ENCODE data around the gene NPIPB8.
"Not testable (repeated sequence)": the region's sequence is repeated elsewhere in the genome, so short reads cannot be mapped to it uniquely, and the experiment has no call there.

Gene NPIPB8

GRCh38 chr16:28637765-28638164, at the start of gene NPIPB8:
Gene NPIPB8, plus strand, starts transcription at chr16:28638065. Its CDS starts 296 bp downstream, at chr16:28638361.
- not testable (repeated sequence) for H3K27me3 ChIP-seq (ENCODE audit: insufficient read depth, insufficient read length); H3K4me3 ChIP-seq (ENCODE audit: insufficient read length, low read depth); H3K36me3 ChIP-seq (ENCODE audit: insufficient read depth, insufficient read length, low read length); H3K9me3 ChIP-seq (ENCODE audit: insufficient read depth, low read length); H3K4me1 ChIP-seq (ENCODE audit: insufficient read depth, insufficient read length); H3K9ac ChIP-seq (ENCODE audit: insufficient read length, low read depth); DNase-seq (ENCODE audit: low read depth, low spot score)

- Histone ChIP-seq H3K36me3 (ENCODE audit: insufficient read depth, insufficient read length, low read length) (peaks cover 78% of the 10 kb centered on the region), H3K9ac (ENCODE audit: insufficient read length, low read depth) (no peak overlapping the region), H3K9me3 (ENCODE audit: insufficient read depth, low read length) (no peaks in the 10 kb centered on the region), H3K4me1 (ENCODE audit: insufficient read depth, insufficient read length) (peaks cover 10% of the 10 kb centered on the region), H3K27me3 (ENCODE audit: insufficient read depth, insufficient read length) (no peaks in the 10 kb centered on the region), H3K4me3 (ENCODE audit: insufficient read length, low read depth) (no peak overlapping the region)
- no peak for DNase-seq (ENCODE audit: low read depth, low spot score)
- TF ChIP-seq SUZ12 (IDR thresholded peaks at IDR 0.05; ENCODE audit: extremely low read depth, insufficient read depth, insufficient read length) (no peak), ZNF274 (IDR thresholded peaks at IDR 0.05; ENCODE audit: low read depth, low read length) (no peak), YY1 (IDR thresholded peaks at IDR 0.05; ENCODE audit: insufficient read depth, insufficient read length) (no peak)
Observed at GRCh38 chr16:28589069-28589468, 48.8 kb upstream of the NPIPB8 start.

DNA sequence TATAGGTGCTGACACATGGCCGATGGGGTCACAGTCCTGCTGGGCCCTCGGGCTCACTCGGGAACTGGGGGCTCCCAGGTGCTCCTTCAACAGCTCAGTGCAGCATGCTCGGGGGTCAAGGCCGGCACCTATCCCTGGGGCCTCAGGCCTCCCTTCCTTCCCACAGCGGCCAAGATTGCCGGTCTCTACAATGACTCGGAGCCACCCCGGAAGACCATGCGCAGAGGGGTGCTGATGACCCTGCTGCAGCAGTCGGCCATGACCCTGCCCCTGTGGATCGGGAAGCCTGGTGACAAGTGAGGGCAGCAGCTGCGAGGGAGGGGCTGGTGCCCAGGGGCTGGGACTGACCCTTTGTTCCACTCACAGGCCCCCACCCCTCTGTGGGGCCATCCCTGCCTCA, 47.9 kb upstream of the NPIPB8 start:
- Histone ChIP-seq H3K4me1 (ENCODE audit: insufficient read depth, insufficient read length) (peaks cover 9% of the 10 kb centered on the region), H3K36me3 (ENCODE audit: insufficient read depth, insufficient read length, low read length) (peaks cover 75% of the 10 kb centered on the region), H3K4me3 (ENCODE audit: insufficient read length, low read depth) (no peak overlapping the region), H3K27me3 (ENCODE audit: insufficient read depth, insufficient read length) (no peaks in the 10 kb centered on the region), H3K9me3 (ENCODE audit: insufficient read depth, low read length) (no peaks in the 10 kb centered on the region), H3K9ac (ENCODE audit: insufficient read length, low read depth) (no peak overlapping the region)
- DNase-seq (ENCODE audit: low read depth, low spot score) = no peak
- TF ChIP-seq YY1 (IDR thresholded peaks at IDR 0.05; ENCODE audit: insufficient read depth, insufficient read length) = no peak
- TF ChIP-seq ZNF274 (IDR thresholded peaks at IDR 0.05; ENCODE audit: low read depth, low read length) = no peak

- TF ChIP-seq ZNF274 (IDR thresholded peaks at IDR 0.05; ENCODE audit: low read depth, low read length) = no peak
- no peak for TF ChIP-seq SUZ12 (IDR thresholded peaks at IDR 0.05; ENCODE audit: extremely low read depth, insufficient read depth, insufficient read length)
- TF ChIP-seq YY1 (IDR thresholded peaks at IDR 0.05; ENCODE audit: insufficient read depth, insufficient read length) = no peak
- H3K4me1 ChIP-seq (ENCODE audit: insufficient read depth, insufficient read length) = peaks cover 7% of the 10 kb centered on the region
Observed at GRCh38 chr16:28590384-28591340, 47.2 kb upstream of the NPIPB8 start.

DNA sequence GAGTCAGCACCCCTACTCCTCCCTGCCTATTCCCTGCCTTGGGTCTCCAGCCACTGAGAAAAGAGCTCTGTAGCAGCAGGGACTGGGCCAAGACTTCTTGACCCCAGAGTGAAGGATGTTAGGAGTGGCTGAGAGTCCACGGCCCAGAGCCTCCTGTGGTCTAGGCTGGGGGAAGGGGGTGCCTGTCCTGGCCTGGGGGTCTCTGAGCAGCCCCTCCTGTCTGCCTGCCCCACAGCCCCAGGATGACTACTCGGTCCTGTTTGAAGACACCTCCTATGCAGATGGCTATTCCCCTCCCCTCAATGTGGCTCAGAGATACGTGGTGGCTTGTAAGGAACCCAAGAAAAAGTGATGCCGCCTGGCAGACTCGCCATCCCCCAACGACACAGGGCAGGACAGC, 46.5 kb upstream of the NPIPB8 start:
- Histone ChIP-seq H3K4me1 (ENCODE audit: insufficient read depth, insufficient read length) (peaks cover 7% of the 10 kb centered on the region), H3K4me3 (ENCODE audit: insufficient read length, low read depth) (no peak overlapping the region), H3K9ac (ENCODE audit: insufficient read length, low read depth) (no peak overlapping the region), H3K27me3 (ENCODE audit: insufficient read depth, insufficient read length) (no peaks in the 10 kb centered on the region), H3K36me3 (ENCODE audit: insufficient read depth, insufficient read length, low read length) (peaks cover 63% of the 10 kb centered on the region), H3K9me3 (ENCODE audit: insufficient read depth, low read length) (no peaks in the 10 kb centered on the region)
- TF ChIP-seq ZNF274 (IDR thresholded peaks at IDR 0.05; ENCODE audit: low read depth, low read length) (no peak), YY1 (IDR thresholded peaks at IDR 0.05; ENCODE audit: insufficient read depth, insufficient read length) (no peak), SUZ12 (IDR thresholded peaks at IDR 0.05; ENCODE audit: extremely low read depth, insufficient read depth, insufficient read length) (no peak)
- no peak for DNase-seq (ENCODE audit: low read depth, low spot score)

More at GRCh38 chr16:28590384-28591340, 47.2 kb upstream of the NPIPB8 start:
- peaks cover 68% of the 10 kb centered on the region for H3K36me3 ChIP-seq (ENCODE audit: insufficient read depth, insufficient read length, low read length)
- H3K27me3 ChIP-seq (ENCODE audit: insufficient read depth, insufficient read length) = no peaks in the 10 kb centered on the region
- no peak overlapping the region for H3K9ac ChIP-seq (ENCODE audit: insufficient read length, low read depth)
- no peak overlapping the region for H3K4me3 ChIP-seq (ENCODE audit: insufficient read length, low read depth)
- H3K9me3 ChIP-seq (ENCODE audit: insufficient read depth, low read length) = no peaks in the 10 kb centered on the region
- no peak for DNase-seq (ENCODE audit: low read depth, low spot score)

DNA sequence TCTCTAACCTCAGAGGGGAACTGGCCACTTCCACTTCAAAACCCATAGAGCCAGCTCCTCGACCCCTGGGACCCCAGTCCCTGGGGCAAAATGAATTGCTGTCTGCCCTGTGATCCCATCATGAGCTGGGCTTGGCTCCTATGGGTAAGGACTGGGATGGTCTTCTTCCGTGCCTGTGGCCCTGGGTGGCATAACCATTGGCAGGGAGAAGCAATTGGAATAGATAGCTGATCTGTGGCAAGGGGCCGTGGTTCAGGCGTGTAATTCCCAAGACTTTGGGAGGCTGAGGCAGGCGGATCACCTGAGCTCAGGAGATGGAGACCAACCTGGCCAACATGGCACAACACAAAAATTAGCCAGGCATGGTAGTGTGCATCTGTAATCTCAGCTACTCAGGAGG, 45.4 kb upstream of the NPIPB8 start:
- no peaks in the 10 kb centered on the region for H3K9me3 ChIP-seq (ENCODE audit: insufficient read depth, low read length)

DNA sequence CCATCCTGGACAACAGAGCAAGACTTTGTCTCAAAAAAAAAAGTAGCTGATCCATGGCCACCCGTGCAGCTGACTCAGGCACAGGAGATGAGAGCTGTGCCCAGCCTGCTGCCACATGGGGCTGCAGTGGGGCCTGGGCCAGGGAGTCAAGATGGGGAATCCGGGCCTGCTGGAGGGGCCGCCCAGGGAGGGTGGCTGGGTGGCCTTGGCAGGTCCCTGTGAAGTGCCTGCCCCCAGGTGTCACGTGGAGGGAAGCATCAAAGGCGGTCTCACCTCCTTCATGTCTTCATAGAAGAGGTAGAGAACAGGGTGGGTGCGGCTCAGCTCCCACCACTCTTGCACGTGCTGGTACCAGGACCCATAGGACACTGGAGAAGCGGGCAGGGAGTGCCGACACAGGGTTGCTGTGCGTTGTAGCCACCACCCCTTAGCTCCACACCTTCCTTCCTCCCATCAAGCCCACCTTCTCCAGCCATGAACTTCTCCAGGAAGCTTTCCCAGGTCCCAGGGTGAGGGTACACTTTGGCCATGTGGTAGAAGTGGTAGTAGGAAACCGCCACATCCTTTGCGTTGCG, 44.8 kb upstream of the NPIPB8 start:
- DNase-seq (ENCODE audit: low read depth, low spot score) = no peak
- H3K4me3 ChIP-seq (ENCODE audit: insufficient read length, low read depth) = no peak overlapping the region
- TF ChIP-seq YY1 (IDR thresholded peaks at IDR 0.05; ENCODE audit: insufficient read depth, insufficient read length) (no peak), SUZ12 (IDR thresholded peaks at IDR 0.05; ENCODE audit: extremely low read depth, insufficient read depth, insufficient read length) (no peak)
- peaks cover 51% of the 10 kb centered on the region for H3K36me3 ChIP-seq (ENCODE audit: insufficient read depth, insufficient read length, low read length)
- no peak overlapping the region for H3K9ac ChIP-seq (ENCODE audit: insufficient read length, low read depth)
- H3K4me1 ChIP-seq (ENCODE audit: insufficient read depth, insufficient read length) = peaks cover 7% of the 10 kb centered on the region
- H3K27me3 ChIP-seq (ENCODE audit: insufficient read depth, insufficient read length) = no peaks in the 10 kb centered on the region
- no peaks in the 10 kb centered on the region for H3K9me3 ChIP-seq (ENCODE audit: insufficient read depth, low read length)

More for the DNA sequence above, 45.4 kb upstream of the NPIPB8 start:
- H3K4me1 ChIP-seq (ENCODE audit: insufficient read depth, insufficient read length) = peaks cover 6% of the 10 kb centered on the region
- no peak for DNase-seq (ENCODE audit: low read depth, low spot score)
- TF ChIP-seq SUZ12 (IDR thresholded peaks at IDR 0.05; ENCODE audit: extremely low read depth, insufficient read depth, insufficient read length) (no peak), ZNF274 (IDR thresholded peaks at IDR 0.05; ENCODE audit: low read depth, low read length) (no peak), YY1 (IDR thresholded peaks at IDR 0.05; ENCODE audit: insufficient read depth, insufficient read length) (no peak)
- H3K4me3 ChIP-seq (ENCODE audit: insufficient read length, low read depth) = no peak overlapping the region
- H3K9ac ChIP-seq (ENCODE audit: insufficient read length, low read depth) = no peak overlapping the region
- H3K36me3 ChIP-seq (ENCODE audit: insufficient read depth, insufficient read length, low read length) = peaks cover 53% of the 10 kb centered on the region
- no peaks in the 10 kb centered on the region for H3K27me3 ChIP-seq (ENCODE audit: insufficient read depth, insufficient read length)

GRCh38 chr16:28595451-28595850, 42.4 kb upstream of the NPIPB8 start:
- DNase-seq (ENCODE audit: low read depth, low spot score); H3K4me3 ChIP-seq (ENCODE audit: insufficient read length, low read depth); H3K9ac ChIP-seq (ENCODE audit: insufficient read length, low read depth); H3K9me3 ChIP-seq (ENCODE audit: insufficient read depth, low read length); H3K27me3 ChIP-seq (ENCODE audit: insufficient read depth, insufficient read length); H3K4me1 ChIP-seq (ENCODE audit: insufficient read depth, insufficient read length): not testable (repeated sequence)
- peaks cover 31% of the 10 kb centered on the region for H3K36me3 ChIP-seq (ENCODE audit: insufficient read depth, insufficient read length, low read length)

Measured in NT2/D1 (cell line).